ENCODE measurements around the gene PPM1L. TPM values are rescaled to one million over a fixed set of nuclear protein-coding genes. Genes with fewer than 3 reads are reported as not detected.

Gene PPM1L
- total and polyA plus RNA-seq, 10 of the 15 experiments (the other 5 are each of a cell fraction or from before 2014, with no cell fraction given): under 0.01 to 0.33 (median 0.06) TPM; not detected in 1

- TF ChIP-seq ZNF687 (IDR thresholded peaks at IDR 0.05) (no peak), POU2F2 (IDR thresholded peaks at IDR 0.05; ENCODE audit: borderline replicate concordance, low read depth, low read length) (no peak), HDGF (IDR thresholded peaks at IDR 0.05) (no peak), SKIL (IDR thresholded peaks at IDR 0.05; ENCODE audit: low read depth, poor library complexity, severe bottlenecking) (no peak)
Observed at GRCh38 chr3:160948273-160948672, 192.2 kb downstream of the PPM1L start (continued).

GRCh38 chr3:160949460-160949859 is 193.4 kb downstream of the PPM1L start:
- Histone ChIP-seq H3K9me3 (replicated peaks; ENCODE audit: control insufficient read depth, insufficient read depth, low read length) (no peaks in the 10 kb centered on the region), H4K20me1 (ENCODE audit: control insufficient read depth, insufficient read depth) (no peaks in the 10 kb centered on the region), H3K79me2 (ENCODE audit: control insufficient read depth, insufficient read depth, low read length) (no peaks in the 10 kb centered on the region), H3K27ac (ENCODE audit: control insufficient read depth, insufficient read depth) (no peak overlapping the region), H3K36me3 (ENCODE audit: control insufficient read depth in 2 of 2, insufficient read depth in 2 of 2, low read length in 1 of 2) (no peaks in the 10 kb centered on the region), H3K9ac (ENCODE audit: control insufficient read depth, insufficient read depth, low read length) (no peak overlapping the region), H3K4me2 (ENCODE audit: control insufficient read depth, insufficient read depth) (no peak overlapping the region), H3K27me3 (replicated peaks in 1 of 2; ENCODE audit: control insufficient read depth in 2 of 2, insufficient read depth in 2 of 2, low read length in 1 of 2) (no peaks in the 10 kb centered on the region; a peak in 2 of 4 replicates), H2AFZ (ENCODE audit: control insufficient read depth, low read depth, low read length) (no peak overlapping the region), H3K4me1 (ENCODE audit: control insufficient read depth, insufficient read depth, low read length) (no peaks in the 10 kb centered on the region), H3K4me3 (no peak overlapping the region)
- ChIA-PET POLR2A (no interaction called here), SMC1A (ENCODE audit: uncharacterized antibody, unreplicated experiment) (interaction anchor here (1.0 to 1.1 kb wide), 2 partner anchors 13 to 336 kb away, joined by 3 to 4 read pairs; no protein-coding TSS in a partner anchor), RAD21 (ENCODE audit: unreplicated experiment) (no interaction called here), CTCF (interaction anchor here (1.4 kb wide), 2 partner anchors 16 to 241 kb away, joined by 3 to 5 read pairs; no protein-coding TSS in a partner anchor)
- ATAC-seq (no peak), FAIRE-seq (no peak), DNase-seq (ENCODE audit: low read depth, low spot score) (no peak)
- BruUV-seq (replicated peaks): no TSS peak
- intact Hi-C loops (cut with micrococcal nuclease; ENCODE audit: unreplicated experiment) (no loop called here), in situ Hi-C loops (cut with MboI) (no loop called here)
- TF ChIP-seq RELA (IDR thresholded peaks at IDR 0.05; ENCODE audit: borderline replicate concordance, partially characterized antibody) (no peak), NR2F1 (conservative IDR thresholded peaks at IDR 0.05) (no peak), RUNX3 (IDR thresholded peaks at IDR 0.05; ENCODE audit: low read length) (0 out of 2 replicates have a peak, but pooled peaks have one; percentile 14)
- 10% methylated on average over 4 of the region's 4 CpGs for WGBS (ENCODE audit: insufficient coverage, insufficient replicate concordance, low lambda C conversion rate, missing lambda C conversion rate)

All from GM12878 (cell line).